HCT116 (cell line): Measurements from ENCODE around the gene ZNF804A. TPM values are rescaled to one million over a fixed set of nuclear protein-coding genes. Genes with fewer than 3 reads are reported as not detected.

Source experiments
- ATAC-seq: fragments of 200-7000 bp; cut with Tn5 transposase; 2 replicates; pipeline ENCODE4 v1.9.1; 2020; ENCODE audit warnings: mild to moderate bottlenecking, moderate library complexity
- BruUV-seq: library from RNA; stranded (reverse); fragments of 400-500 nt; replicated peaks from 2 replicates; lab custom pipeline; 2021; lab: Mats Ljungman, UMichigan
- CTCF ChIA-PET: fragments of 300-600 bp; sonication (Branson Sonifier 250); formaldehyde crosslinking; loops from one replicate; lab custom pipeline; 2021; ENCODE audit warnings: antibody characterized with exemption; lab: Charles Lee
- POLR2A ChIA-PET: fragments of 300-600, 350-600 bp; sonication (Branson Sonifier 250); formaldehyde crosslinking; loops from one replicate; lab custom pipeline; 2021; ENCODE audit warnings: antibody characterized with exemption; lab: Charles Lee
- RAD21 ChIA-PET, 2 experiments: fragments of 300-600 bp; sonication (Branson Sonifier 250); formaldehyde crosslinking; loops; one replicate each; lab custom pipeline; 2023; ENCODE audit warnings: low total read pairs in 2 of 2; ENCODE audit not compliant: uncharacterized antibody in 2 of 2, unreplicated experiment in 2 of 2, low non-redundant PET in 1 of 2; lab: Charles Lee
- DNase-seq: peaks from one replicate; pipeline ENCODE4 v3.0.0-alpha.2; 2010; ENCODE audit warnings: low read depth, low spot score
- H2AFZ ChIP-seq: fragments of 200-600 bp; shearing (Covaris generic), sonication (generic); 2 replicates; pipeline ENCODE4 v1.6.1; 2017; ENCODE audit warnings: low read depth, mixed run types, mixed read lengths, antibody characterized with exemption, low read length; ENCODE audit not compliant: poor library complexity, severe bottlenecking
- H3K27ac ChIP-seq: 2 replicates; pipeline ENCODE4 v1.5.1; 2012; ENCODE audit warnings: low read depth, low read length
- H3K27me3 ChIP-seq: fragments of 200-600 bp; sonication (generic); 2 replicates; pipeline ENCODE4 v1.6.1; 2016; ENCODE audit warnings: mixed run types, low read length, mixed read lengths; ENCODE audit not compliant: insufficient read depth
- H3K36me3 ChIP-seq, 2 experiments: fragments of 200-500 bp in 1 of 2; fragments of 200-600 bp in 1 of 2; sonication (Bioruptor generic) in 1 of 2; sonication (generic) in 1 of 2; 2 replicates each; pipeline versions ENCODE4 v1.5.1 to v1.6.1; 2014 to 2016; ENCODE audit warnings: low read length in 2 of 2, inconsistent platforms in 1 of 2, mixed read lengths in 1 of 2, mixed run types in 1 of 2; ENCODE audit not compliant: insufficient read depth in 2 of 2, control insufficient read depth in 1 of 2
- H3K4me1 ChIP-seq, 2 experiments: fragments of 200-600 bp in 1 of 2; sonication (generic) in 1 of 2; 2 replicates each; pipeline versions ENCODE4 v1.5.1 to v1.6.1; 2012 to 2017; ENCODE audit warnings: low read length in 2 of 2, inconsistent platforms in 1 of 2, mild to moderate bottlenecking in 1 of 2, mixed read lengths in 1 of 2, mixed run types in 1 of 2, moderate library complexity in 1 of 2; ENCODE audit not compliant: insufficient read depth in 2 of 2, control insufficient read depth in 1 of 2
- H3K4me2 ChIP-seq: fragments of 200-600 bp; sonication (generic); 2 replicates; pipeline ENCODE4 v1.6.1; 2017; ENCODE audit warnings: mixed run types, low read length, mixed read lengths
- H3K4me3 ChIP-seq, 2 experiments: fragments of 200-600 bp in 1 of 2; sonication (generic) in 1 of 2; replicated peaks in 1 of 2; 2 replicates each; pipeline ENCODE4 v1.5.1; 2011 to 2016; ENCODE audit warnings: low read length in 2 of 2, control low read depth in 1 of 2, low read depth in 1 of 2, mild to moderate bottlenecking in 1 of 2, mixed read lengths in 1 of 2, mixed run types in 1 of 2
- H3K79me2 ChIP-seq: fragments of 200-600 bp; sonication (generic); 2 replicates; pipeline ENCODE4 v1.6.1; 2017; ENCODE audit warnings: mild to moderate bottlenecking, mixed run types, low read length, moderate library complexity, mixed read lengths; ENCODE audit not compliant: insufficient read depth
- H3K9ac ChIP-seq: fragments of 200-600 bp; sonication (generic); 2 replicates; pipeline ENCODE4 v1.6.1; 2016; ENCODE audit warnings: low read length, mixed read lengths
- H3K9me2 ChIP-seq: fragments of 200-600 bp; sonication (generic), shearing (Covaris generic); 2 replicates; pipeline ENCODE4 v1.6.1; 2017; ENCODE audit warnings: mixed run types, mild to moderate bottlenecking, moderate library complexity; ENCODE audit not compliant: insufficient read depth
- H3K9me3 ChIP-seq, 2 experiments: fragments of 200-500 bp in 1 of 2; fragments of 200-600 bp in 1 of 2; sonication (Bioruptor generic) in 1 of 2; sonication (generic) in 1 of 2; 2 replicates each; pipeline ENCODE4 v1.6.1; 2014 to 2017; ENCODE audit warnings: low read length in 2 of 2, mixed read lengths in 2 of 2, inconsistent platforms in 1 of 2, low read depth in 1 of 2, mild to moderate bottlenecking in 1 of 2, mixed run types in 1 of 2, moderate library complexity in 1 of 2; ENCODE audit not compliant: control insufficient read depth in 1 of 2, insufficient read depth in 1 of 2
- H4K20me1 ChIP-seq: fragments of 200-600 bp; sonication (generic), shearing (Covaris generic); 2 replicates; pipeline ENCODE4 v1.6.1; 2017; ENCODE audit warnings: mixed run types, mild to moderate bottlenecking, moderate library complexity; ENCODE audit not compliant: insufficient read depth
- CBX3 ChIP-seq: IDR thresholded peaks from 2 replicates; pipeline ENCODE4 v1.6.1; 2012; ENCODE audit warnings: low read depth
- EZH2phosphoT487 ChIP-seq: fragments of 200-600 bp; IDR thresholded peaks from 2 replicates; pipeline ENCODE4 v1.6.1; 2018; ENCODE audit warnings: antibody characterized with exemption, borderline replicate concordance
- FOSL1 ChIP-seq: IDR thresholded peaks from 2 replicates; pipeline ENCODE4 v1.6.1; 2012; ENCODE audit warnings: low read depth
- JUND ChIP-seq: IDR thresholded peaks from 2 replicates; pipeline ENCODE4 v1.6.1; 2012
- POLR2A ChIP-seq: IDR thresholded peaks from 2 replicates; pipeline ENCODE4 v1.7.0; 2011; ENCODE audit warnings: borderline replicate concordance; ENCODE audit not compliant: insufficient read depth, insufficient read length; ENCODE audit errors: extremely low read depth
- POLR2AphosphoS5 ChIP-seq: IDR thresholded peaks from 2 replicates; pipeline ENCODE4 v1.6.1; 2011; ENCODE audit warnings: mild to moderate bottlenecking, low read depth, low read length, moderate library complexity
- TCF7L2 ChIP-seq: IDR thresholded peaks from 2 replicates; pipeline ENCODE4 v1.7.0; 2011; ENCODE audit warnings: borderline replicate concordance, inconsistent platforms; ENCODE audit not compliant: insufficient read depth, insufficient read length; ENCODE audit errors: extremely low read depth
- ZFX ChIP-seq: fragments of 450-650 bp; IDR thresholded peaks from 2 replicates; pipeline ENCODE4 v1.6.1; 2017
- ZNF274 ChIP-seq: fragments of 200-500 bp; sonication (Bioruptor generic); IDR thresholded peaks from 2 replicates; pipeline ENCODE4 v1.6.1; 2014; ENCODE audit warnings: mild to moderate bottlenecking, low read depth, low read length, inconsistent platforms
- intact Hi-C: fragments of 100-400 bp; cut with micrococcal nuclease; formaldehyde crosslinking; loops from 2 replicates; pipeline ENCODE4 v1.10.0; 2022
- total RNA-seq: library from RNA; stranded (reverse); gene quantifications from one replicate; pipeline ENCODE4 v1.2.1, GENCODE V29; 2021; ENCODE audit not compliant: unreplicated experiment
- TF ChIP-seq, protein P1 (sequence below): IDR thresholded peaks from 2 replicates; pipeline ENCODE4 v1.6.1; 2012; ENCODE audit warnings: low read depth
- TF ChIP-seq, protein P2 (sequence below): IDR thresholded peaks from 2 replicates; pipeline ENCODE4 v1.6.1; 2012
- TF ChIP-seq, protein P3 (sequence below): IDR thresholded peaks from 2 replicates; pipeline ENCODE4 v1.6.1; 2011; ENCODE audit warnings: mild to moderate bottlenecking, low read length, moderate library complexity; ENCODE audit not compliant: insufficient replicate concordance; ENCODE audit errors: extremely low read depth

Gene ZNF804A
- total RNA-seq, 1 experiment from 2014 or later: 0.61 TPM

DNA sequence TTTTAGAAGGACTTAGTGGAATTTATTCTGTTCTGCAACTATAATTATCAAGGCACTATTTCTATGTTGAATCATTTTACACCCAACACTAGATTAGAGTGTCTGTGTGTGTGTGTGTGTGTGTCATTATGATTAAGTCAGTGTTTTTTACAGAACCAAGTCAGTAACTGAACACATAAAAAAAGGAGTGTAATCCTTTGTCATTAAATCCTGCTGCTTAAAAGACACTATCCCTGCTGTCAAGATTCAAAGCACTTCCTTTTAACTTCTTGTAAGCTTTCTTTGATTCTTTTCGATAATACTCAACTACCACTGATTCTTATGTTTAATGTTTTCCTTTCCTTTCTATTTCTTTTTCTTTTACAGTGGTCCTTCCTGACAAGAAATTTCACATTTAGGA is 306.7 kb downstream of the ZNF804A start:
- POLR2A ChIA-PET: no interaction called here
- Histone ChIP-seq H3K9ac (no peak overlapping the region), H3K9me3 (no peaks in the 10 kb centered on the region), H3K4me3 (no peak overlapping the region), H3K79me2 (no peaks in the 10 kb centered on the region), H3K36me3 (no peaks in the 10 kb centered on the region), H3K9me2 (no peaks in the 10 kb centered on the region), H3K4me1 (no peaks in the 10 kb centered on the region), H4K20me1 (no peaks in the 10 kb centered on the region), H3K27me3 (no peaks in the 10 kb centered on the region), H3K4me2 (no peak overlapping the region), H3K27ac (no peak overlapping the region), H2AFZ (no peak overlapping the region)
- RAD21 ChIA-PET: no interaction called here
- no TSS peak for BruUV-seq
- TF ChIP-seq CBX3 (no peak), POLR2A (no peak), JUND (no peak), TCF7L2 (no peak), ZFX (no peak), EZH2phosphoT487 (no peak), POLR2AphosphoS5 (no peak), FOSL1 (no peak), ZNF274 (no peak)
- TF ChIP-seq, protein P1, sequence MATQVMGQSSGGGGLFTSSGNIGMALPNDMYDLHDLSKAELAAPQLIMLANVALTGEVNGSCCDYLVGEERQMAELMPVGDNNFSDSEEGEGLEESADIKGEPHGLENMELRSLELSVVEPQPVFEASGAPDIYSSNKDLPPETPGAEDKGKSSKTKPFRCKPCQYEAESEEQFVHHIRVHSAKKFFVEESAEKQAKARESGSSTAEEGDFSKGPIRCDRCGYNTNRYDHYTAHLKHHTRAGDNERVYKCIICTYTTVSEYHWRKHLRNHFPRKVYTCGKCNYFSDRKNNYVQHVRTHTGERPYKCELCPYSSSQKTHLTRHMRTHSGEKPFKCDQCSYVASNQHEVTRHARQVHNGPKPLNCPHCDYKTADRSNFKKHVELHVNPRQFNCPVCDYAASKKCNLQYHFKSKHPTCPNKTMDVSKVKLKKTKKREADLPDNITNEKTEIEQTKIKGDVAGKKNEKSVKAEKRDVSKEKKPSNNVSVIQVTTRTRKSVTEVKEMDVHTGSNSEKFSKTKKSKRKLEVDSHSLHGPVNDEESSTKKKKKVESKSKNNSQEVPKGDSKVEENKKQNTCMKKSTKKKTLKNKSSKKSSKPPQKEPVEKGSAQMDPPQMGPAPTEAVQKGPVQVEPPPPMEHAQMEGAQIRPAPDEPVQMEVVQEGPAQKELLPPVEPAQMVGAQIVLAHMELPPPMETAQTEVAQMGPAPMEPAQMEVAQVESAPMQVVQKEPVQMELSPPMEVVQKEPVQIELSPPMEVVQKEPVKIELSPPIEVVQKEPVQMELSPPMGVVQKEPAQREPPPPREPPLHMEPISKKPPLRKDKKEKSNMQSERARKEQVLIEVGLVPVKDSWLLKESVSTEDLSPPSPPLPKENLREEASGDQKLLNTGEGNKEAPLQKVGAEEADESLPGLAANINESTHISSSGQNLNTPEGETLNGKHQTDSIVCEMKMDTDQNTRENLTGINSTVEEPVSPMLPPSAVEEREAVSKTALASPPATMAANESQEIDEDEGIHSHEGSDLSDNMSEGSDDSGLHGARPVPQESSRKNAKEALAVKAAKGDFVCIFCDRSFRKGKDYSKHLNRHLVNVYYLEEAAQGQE: no peak
- TF ChIP-seq, protein P2, sequence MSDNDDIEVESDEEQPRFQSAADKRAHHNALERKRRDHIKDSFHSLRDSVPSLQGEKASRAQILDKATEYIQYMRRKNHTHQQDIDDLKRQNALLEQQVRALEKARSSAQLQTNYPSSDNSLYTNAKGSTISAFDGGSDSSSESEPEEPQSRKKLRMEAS: no peak
- TF ChIP-seq, protein P3, sequence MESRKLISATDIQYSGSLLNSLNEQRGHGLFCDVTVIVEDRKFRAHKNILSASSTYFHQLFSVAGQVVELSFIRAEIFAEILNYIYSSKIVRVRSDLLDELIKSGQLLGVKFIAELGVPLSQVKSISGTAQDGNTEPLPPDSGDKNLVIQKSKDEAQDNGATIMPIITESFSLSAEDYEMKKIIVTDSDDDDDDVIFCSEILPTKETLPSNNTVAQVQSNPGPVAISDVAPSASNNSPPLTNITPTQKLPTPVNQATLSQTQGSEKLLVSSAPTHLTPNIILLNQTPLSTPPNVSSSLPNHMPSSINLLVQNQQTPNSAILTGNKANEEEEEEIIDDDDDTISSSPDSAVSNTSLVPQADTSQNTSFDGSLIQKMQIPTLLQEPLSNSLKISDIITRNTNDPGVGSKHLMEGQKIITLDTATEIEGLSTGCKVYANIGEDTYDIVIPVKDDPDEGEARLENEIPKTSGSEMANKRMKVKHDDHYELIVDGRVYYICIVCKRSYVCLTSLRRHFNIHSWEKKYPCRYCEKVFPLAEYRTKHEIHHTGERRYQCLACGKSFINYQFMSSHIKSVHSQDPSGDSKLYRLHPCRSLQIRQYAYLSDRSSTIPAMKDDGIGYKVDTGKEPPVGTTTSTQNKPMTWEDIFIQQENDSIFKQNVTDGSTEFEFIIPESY: no peak
- DNase-seq (no peak), ATAC-seq (no peak)
- intact Hi-C loops: no loop called here
- CTCF ChIA-PET: no interaction called here
